ENCODE measurements around the gene CSMD2.

CSMD2 gene

DNA sequence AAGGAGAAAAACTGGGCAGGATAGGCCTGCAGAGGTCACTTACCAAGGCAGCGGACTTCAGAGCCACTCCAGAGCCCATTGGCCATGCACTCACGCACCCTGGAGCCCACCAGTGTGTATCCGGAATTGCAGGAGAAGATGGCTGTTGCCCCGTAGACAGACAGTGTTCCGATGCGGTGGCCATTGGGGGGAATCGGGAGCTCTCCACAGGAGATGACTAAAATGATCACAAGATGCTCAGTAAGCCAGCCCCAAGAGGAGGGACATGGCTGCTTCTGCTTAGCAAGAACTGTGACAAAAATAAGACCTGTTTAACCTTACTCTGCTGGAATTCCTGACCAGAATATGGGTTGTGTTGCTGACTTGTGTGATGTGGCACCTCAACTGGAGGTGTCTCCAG lies 595.7 kb downstream of the CSMD2 start:
- DNase-seq (ENCODE audit: low read depth, low spot score): no peak

- no peak for DNase-seq (ENCODE audit: low read depth, low spot score)
These were observed 601.3 kb downstream of the CSMD2 start for GRCh38 chr1:33563699-33564098.

- DNase-seq (ENCODE audit: low read depth, low spot score): no peak
These were observed 602.5 kb downstream of the CSMD2 start for GRCh38 chr1:33562563-33562962.

- no peak for DNase-seq (ENCODE audit: low read depth, low spot score)
These were observed 603.5 kb downstream of the CSMD2 start for GRCh38 chr1:33561576-33561975.

- no peak for DNase-seq (ENCODE audit: low read depth, low spot score)
These were observed 604.4 kb downstream of the CSMD2 start for GRCh38 chr1:33560680-33561079.

GRCh38 chr1:33548721-33549120 lies 616.3 kb downstream of the CSMD2 start:
- no peak for DNase-seq (ENCODE audit: low read depth, low spot score)

DNA sequence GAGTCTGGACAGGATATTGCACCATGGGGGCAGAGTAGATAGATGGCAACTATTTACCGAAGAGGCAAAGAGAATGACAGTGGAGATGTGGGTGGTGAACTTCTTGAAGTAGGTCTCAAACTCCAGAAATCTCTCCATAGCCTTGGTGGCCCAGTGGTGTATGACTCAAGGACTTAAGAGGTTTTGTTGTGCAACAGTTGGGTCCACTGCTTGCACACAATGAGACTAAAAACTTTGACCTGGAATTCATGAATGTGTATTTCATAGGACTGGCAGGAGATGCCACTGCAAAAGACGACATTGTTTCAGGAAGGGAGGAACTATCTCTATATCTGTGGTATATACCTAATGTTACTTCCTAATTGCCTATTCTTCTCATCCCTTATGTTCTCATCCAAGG lies 616.7 kb downstream of the CSMD2 start:
- no peak for DNase-seq (ENCODE audit: low read depth, low spot score)

- no peak for DNase-seq (ENCODE audit: low read depth, low spot score)
These were observed 617.5 kb downstream of the CSMD2 start for GRCh38 chr1:33547576-33547975.

DNA sequence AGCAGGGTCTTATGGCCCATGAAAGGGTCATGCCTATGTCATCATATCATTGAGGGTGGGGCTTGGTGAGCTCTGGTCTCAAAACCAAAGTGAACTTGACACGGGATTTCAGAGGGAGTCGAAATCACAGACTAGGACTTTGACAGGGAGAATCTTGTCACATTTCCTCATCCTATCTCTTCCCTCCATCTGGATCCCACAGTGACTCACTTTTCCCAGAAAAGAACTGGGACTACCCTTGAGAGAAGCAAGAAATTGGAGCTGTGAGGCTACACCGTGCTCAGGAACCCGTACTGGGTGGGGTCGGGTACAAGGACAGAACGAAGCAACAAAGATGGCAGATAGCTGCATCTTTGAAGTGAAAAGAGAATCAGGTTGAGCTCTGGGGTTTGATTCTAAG lies 623.1 kb downstream of the CSMD2 start:
- DNase-seq (ENCODE audit: low read depth, low spot score): no peak

GRCh38 chr1:33537885-33538284 lies 627.1 kb downstream of the CSMD2 start:
- no peak for DNase-seq (ENCODE audit: low read depth, low spot score)

GRCh38 chr1:33535334-33535733 lies 629.7 kb downstream of the CSMD2 start:
- no peak for DNase-seq (ENCODE audit: low read depth, low spot score)

DNA sequence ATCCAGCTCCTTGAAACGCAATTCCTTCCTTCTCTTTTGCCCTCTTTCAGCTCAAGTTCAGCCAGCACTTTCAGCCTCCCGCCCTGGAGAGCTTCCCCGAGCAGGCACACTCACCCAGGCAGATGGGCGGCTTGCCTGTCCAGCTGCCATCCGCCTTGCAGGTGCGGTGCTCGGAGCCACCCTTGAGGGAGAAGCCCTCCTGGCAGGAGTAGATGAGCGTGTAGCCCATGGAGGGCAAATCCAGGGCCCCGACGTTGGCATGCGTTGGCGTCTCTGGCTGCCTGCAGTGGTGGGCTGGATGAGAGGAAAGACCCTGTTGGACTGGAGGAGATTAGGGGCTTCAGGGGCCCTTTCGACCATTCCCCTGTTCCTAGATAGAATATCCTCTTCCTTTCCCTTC lies 632.1 kb downstream of the CSMD2 start:
- no peak for DNase-seq (ENCODE audit: low read depth, low spot score)

GRCh38 chr1:33532250-33532649 lies 632.8 kb downstream of the CSMD2 start:
- DNase-seq (ENCODE audit: low read depth, low spot score): no peak

DNA sequence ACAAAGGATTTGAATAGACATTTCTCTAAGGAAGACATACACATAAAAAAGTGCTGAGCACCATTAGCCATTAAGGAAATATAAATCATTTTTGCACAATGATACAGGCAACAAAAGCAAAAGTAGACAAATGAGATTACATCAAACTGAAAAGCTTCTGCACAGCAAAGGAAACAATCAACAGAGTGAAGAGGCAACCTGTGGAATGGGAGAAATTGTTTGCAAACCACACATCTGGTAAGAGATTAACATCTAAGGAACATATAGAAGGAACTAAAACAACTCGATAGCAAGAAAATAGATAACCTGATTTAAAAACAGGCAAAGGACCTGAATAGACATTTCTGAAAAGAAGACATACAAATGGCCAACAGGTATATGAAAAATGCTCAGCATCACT lies 635.1 kb downstream of the CSMD2 start:
- DNase-seq (ENCODE audit: low read depth, low spot score): no peak

DNA sequence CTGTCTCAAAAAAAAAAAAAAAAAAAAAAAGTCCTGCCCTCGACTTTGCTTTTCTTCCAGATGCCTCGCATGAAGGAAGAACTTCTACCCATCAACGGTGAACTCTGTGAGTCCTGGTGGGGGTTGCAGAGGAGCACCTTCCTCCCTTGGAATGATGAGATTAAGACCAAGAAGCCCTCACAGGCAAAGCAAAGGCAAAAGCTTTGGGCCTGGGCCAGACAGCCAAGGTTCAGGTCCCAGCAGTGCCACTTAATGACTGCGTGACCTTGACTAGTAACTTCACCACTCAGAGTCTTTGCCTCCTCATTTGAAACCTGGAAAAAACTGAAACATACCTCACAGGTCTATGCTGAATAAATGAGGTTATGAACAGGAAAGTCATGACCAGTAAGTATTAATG lies 637.1 kb downstream of the CSMD2 start:
- DNase-seq (ENCODE audit: low read depth, low spot score): no peak

DNA sequence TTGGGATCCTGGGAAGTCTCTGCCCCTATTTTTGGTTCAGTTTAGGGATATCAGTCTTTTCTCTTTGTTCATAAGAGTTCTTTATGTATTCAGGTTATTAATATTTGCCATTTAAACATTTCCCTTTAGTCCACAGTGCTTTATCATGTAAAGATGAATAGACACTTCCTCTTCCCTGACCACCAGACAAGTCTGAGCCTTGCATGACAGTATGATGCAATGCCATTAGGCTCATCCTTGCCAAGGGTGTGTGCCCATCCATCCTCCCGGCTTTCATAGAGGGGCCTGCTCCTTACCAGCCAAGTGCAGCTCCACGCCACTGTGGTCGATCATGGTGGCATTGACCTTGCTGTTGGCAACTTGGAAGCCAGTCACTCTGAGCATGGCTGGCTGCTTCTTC lies 640.4 kb downstream of the CSMD2 start:
- no peak for DNase-seq (ENCODE audit: low read depth, low spot score)

- DNase-seq (ENCODE audit: low read depth, low spot score): no peak
These were observed 645.7 kb downstream of the CSMD2 start for GRCh38 chr1:33519240-33519884.

GRCh38 chr1:33517596-33518250 lies 647.3 kb downstream of the CSMD2 start:
- no peak for DNase-seq (ENCODE audit: low read depth, low spot score)

- DNase-seq (ENCODE audit: low read depth, low spot score): no peak
These were observed 648.0 kb downstream of the CSMD2 start for GRCh38 chr1:33516891-33517567.

DNA sequence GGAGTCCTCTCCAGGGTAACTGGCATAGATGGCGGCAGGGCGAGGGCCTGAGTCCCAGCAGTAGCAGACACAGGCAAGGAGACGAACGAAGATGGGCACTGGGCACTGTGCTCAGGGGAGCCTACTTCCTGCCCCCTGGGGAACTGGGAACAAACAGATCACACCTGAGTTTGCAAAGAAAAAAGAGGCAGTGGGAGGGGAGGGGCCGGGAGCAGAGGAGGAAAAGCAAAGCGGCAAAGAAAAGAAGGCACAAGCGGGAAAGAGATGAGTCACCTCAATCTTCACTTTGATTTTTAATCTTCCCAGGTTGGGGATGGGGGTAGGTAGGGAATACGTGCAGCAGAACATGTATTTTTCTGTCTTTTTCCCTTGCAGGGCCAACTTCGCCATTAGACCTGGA lies 648.6 kb downstream of the CSMD2 start:
- DNase-seq (ENCODE audit: low read depth, low spot score): no peak

GRCh38 chr1:33515607-33516006 lies 649.4 kb downstream of the CSMD2 start:
- DNase-seq (ENCODE audit: low read depth, low spot score): no peak

DNA sequence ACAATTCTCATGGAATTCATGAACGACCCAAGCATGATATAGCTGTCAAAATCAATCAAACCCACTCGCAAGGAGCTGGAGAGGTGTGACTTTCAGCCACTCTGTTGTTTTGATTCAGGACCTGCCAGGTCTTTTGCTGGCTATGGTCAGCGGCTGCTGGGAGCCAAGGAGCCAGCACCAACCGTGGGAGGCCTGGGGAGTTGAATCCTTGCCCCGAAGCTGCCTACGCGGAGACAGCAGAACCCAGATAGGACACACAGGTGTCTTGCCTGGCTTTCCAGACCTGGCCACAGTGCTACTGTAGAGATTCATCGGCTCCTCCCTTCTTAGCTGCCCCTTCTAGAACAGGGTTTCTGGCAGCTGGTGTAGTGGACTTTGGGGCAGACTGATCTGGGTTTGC lies 649.9 kb downstream of the CSMD2 start:
- no peak for DNase-seq (ENCODE audit: low read depth, low spot score)

Data from ELF-1 (cell line).